ENCODE measurements around the gene SETBP1. TPM values are rescaled to one million over a fixed set of nuclear protein-coding genes. Genes with fewer than 3 reads are reported as not detected.

SETBP1 gene
- total RNA-seq, 1 donor from 2014 or later, result 12.0 TPM

DNA sequence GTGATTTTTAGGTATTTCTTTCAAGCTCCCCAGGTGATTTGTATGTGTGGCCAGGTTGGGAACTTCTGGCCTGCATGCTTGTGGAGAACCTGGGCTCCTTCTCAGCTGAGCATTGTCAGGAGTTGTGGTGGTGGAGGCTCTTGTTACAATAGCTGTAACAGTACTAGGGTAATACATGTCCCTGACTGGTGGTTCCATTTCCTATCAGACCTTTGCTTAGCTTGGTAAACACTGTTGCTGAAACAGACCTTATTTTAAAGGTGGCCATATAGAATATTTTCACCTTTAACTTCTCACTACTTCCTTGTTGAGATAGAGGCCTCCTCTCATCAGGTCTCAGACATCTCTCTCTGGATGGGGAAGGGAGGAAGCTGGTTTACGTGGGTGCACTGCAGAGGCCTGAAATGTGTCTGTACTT, 79.2 kb downstream of the SETBP1 start:
- Histone ChIP-seq H3K9me3 (ENCODE audit: low read depth) (no peaks in the 10 kb centered on the region), H3K27ac (no peak overlapping the region), H3K4me1 (peaks cover 2% of the 10 kb centered on the region), H4K20me1 (ENCODE audit: low read depth) (peaks cover 4% of the 10 kb centered on the region), H3F3A (ENCODE audit: low read depth) (no peaks in the 10 kb centered on the region), H3K9ac (no peak overlapping the region), H3K27me3 (no peaks in the 10 kb centered on the region), H3K79me2 (ENCODE audit: low read depth) (no peaks in the 10 kb centered on the region), H3K4me2 (no peak overlapping the region), H3K4me3 (no peak overlapping the region), H3K36me3 (no peaks in the 10 kb centered on the region), H2AFZ (replicated peaks) (no peak overlapping the region)
- no peak overlapping the region for H3K27ac Mint-ChIP-seq
- TF ChIP-seq CTCF (IDR thresholded peaks at IDR 0.05) (no peak), EZH2phosphoT487 (IDR thresholded peaks at IDR 0.05) (no peak), EZH2 (IDR thresholded peaks at IDR 0.05) (no peak)
- no peak for DNase-seq (ENCODE audit: low spot score)
- no peaks in the 10 kb centered on the region for H3K9me3 Mint-ChIP-seq
- H3K27me3 Mint-ChIP-seq (ENCODE audit: insufficient read depth, low read depth), result peaks cover 3% of the 10 kb centered on the region
- H3K4me1 Mint-ChIP-seq, result peaks cover 9% of the 10 kb centered on the region
- peaks cover 34% of the 10 kb centered on the region for H3K36me3 Mint-ChIP-seq
- H3K4me3 Mint-ChIP-seq, result no peak overlapping the region

DNA sequence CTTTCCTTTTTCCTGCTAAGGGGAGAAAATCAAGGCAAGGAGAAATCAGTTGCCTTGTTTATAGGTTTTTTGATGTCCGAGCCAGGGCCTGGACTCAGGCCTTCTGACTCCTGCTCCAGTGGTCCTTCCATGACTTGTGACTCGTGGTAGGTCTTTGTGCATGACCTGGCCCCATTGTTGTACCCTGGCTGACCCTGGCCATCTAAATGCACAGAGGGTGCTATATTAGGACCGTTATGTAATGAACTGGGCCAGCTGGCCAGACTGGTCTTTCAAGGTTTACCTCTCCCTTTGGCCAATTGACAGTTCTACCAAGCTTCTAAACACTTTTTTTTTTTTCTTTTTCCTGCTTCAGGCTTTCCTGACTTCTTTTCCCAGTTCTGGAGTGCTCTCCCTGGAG, 81.1 kb downstream of the SETBP1 start:
- Mint-ChIP-seq H3K36me3 (peaks cover 40% of the 10 kb centered on the region), H3K27me3 (ENCODE audit: insufficient read depth, low read depth) (peaks cover 2% of the 10 kb centered on the region), H3K4me1 (peaks cover 5% of the 10 kb centered on the region), H3K9me3 (no peaks in the 10 kb centered on the region), H3K27ac (no peak overlapping the region), H3K4me3 (no peak overlapping the region)
- H2AFZ ChIP-seq (replicated peaks), result no peak overlapping the region
- TF ChIP-seq EZH2phosphoT487 (IDR thresholded peaks at IDR 0.05) (no peak), EZH2 (IDR thresholded peaks at IDR 0.05) (no peak), CTCF (IDR thresholded peaks at IDR 0.05) (no peak)
- H3K27ac ChIP-seq, result no peak overlapping the region
- H3K79me2 ChIP-seq (ENCODE audit: low read depth), result peaks cover 9% of the 10 kb centered on the region
- H3K36me3 ChIP-seq, result no peaks in the 10 kb centered on the region
- DNase-seq (ENCODE audit: low spot score), result no peak
- H3K27me3 ChIP-seq, result no peaks in the 10 kb centered on the region
- no peak overlapping the region for H3K4me2 ChIP-seq
- no peak overlapping the region for H3K9ac ChIP-seq
- H3K9me3 ChIP-seq (ENCODE audit: low read depth), result no peaks in the 10 kb centered on the region
- peaks cover 6% of the 10 kb centered on the region for H3K4me1 ChIP-seq
- H3F3A ChIP-seq (ENCODE audit: low read depth), result no peaks in the 10 kb centered on the region
- no peak overlapping the region for H3K4me3 ChIP-seq
- no peaks in the 10 kb centered on the region for H4K20me1 ChIP-seq (ENCODE audit: low read depth)

DNA sequence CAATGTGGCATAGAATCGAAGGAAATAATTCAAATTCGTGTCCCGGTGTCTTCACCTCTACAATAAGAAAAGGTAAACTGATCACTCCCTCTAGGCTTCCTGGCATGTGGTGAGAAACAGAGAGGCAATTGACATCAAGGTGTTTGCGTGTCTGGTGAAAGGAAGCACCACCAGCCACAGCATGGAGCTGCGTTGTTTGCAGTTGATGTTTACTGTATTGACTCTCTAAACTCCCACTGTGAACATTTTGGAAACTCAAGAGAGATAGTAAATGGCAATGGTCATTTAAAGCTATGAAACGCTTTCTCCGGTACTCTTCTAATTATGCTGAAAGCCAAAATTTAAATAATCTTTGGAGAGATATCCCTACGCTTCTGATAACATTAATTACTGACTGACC, 82.6 kb downstream of the SETBP1 start:
- H3K9me3 Mint-ChIP-seq, result no peaks in the 10 kb centered on the region
- H3K27me3 Mint-ChIP-seq (ENCODE audit: insufficient read depth, low read depth), result peaks cover 2% of the 10 kb centered on the region
- DNase-seq (ENCODE audit: low spot score), result no peak
- TF ChIP-seq CTCF (IDR thresholded peaks at IDR 0.05), result no peak
- TF ChIP-seq EZH2phosphoT487 (IDR thresholded peaks at IDR 0.05), result no peak
- no peak for TF ChIP-seq EZH2 (IDR thresholded peaks at IDR 0.05)
- H3K4me3 ChIP-seq, result no peak overlapping the region
- no peak overlapping the region for H3K4me2 ChIP-seq
- no peaks in the 10 kb centered on the region for H4K20me1 ChIP-seq (ENCODE audit: low read depth)
- no peak overlapping the region for H3K27ac Mint-ChIP-seq
- peaks cover 9% of the 10 kb centered on the region for H3K79me2 ChIP-seq (ENCODE audit: low read depth)
- H3K4me1 Mint-ChIP-seq, result peaks cover 3% of the 10 kb centered on the region
- H3K27me3 ChIP-seq, result no peaks in the 10 kb centered on the region
- no peaks in the 10 kb centered on the region for H3K36me3 ChIP-seq
- no peak overlapping the region for H2AFZ ChIP-seq (replicated peaks)
- H3K27ac ChIP-seq, result no peak overlapping the region
- H3K9me3 ChIP-seq (ENCODE audit: low read depth), result no peaks in the 10 kb centered on the region
- H3K36me3 Mint-ChIP-seq, result peaks cover 41% of the 10 kb centered on the region
- H3F3A ChIP-seq (ENCODE audit: low read depth), result no peaks in the 10 kb centered on the region
- H3K4me3 Mint-ChIP-seq, result no peak overlapping the region
- H3K4me1 ChIP-seq, result peaks cover 6% of the 10 kb centered on the region
- no peak overlapping the region for H3K9ac ChIP-seq

All from neural progenitor cell (in vitro differentiated cells).